ENCODE results near the gene WDR90. TPM values are rescaled to one million over a fixed set of nuclear protein-coding genes. Genes with fewer than 3 reads are reported as not detected.
"Not testable (repeated sequence)": the region's sequence is repeated elsewhere in the genome, so short reads cannot be mapped to it uniquely, and the experiment has no call there.

WDR90 gene
- total and polyA plus RNA-seq, 3 experiments from 2014 or later, result 1.4 to 78.4 (median 69.6) TPM

- Mint-ChIP-seq H3K4me1 (peaks cover 19 to 54% (median 23%) of the 10 kb centered on the region in 3 donors), H3K27ac (no peak overlapping the region), H3K4me3 (peak overlapping the region in 2 of 7 donors; percentile 32 to 42), H3K9me3 (no peaks in the 10 kb centered on the region), H3K27me3 (no peaks in the 10 kb centered on the region), H3K36me3 (peaks cover 0 to 23% (median 1%) of the 10 kb centered on the region in 3 donors)
- Histone ChIP-seq H3K9me3 (ENCODE audit: low read length) (no peaks in the 10 kb centered on the region), H3K36me3 (ENCODE audit: insufficient read depth, low read length) (no peaks in the 10 kb centered on the region), H3K27me3 (ENCODE audit: insufficient read depth, low read length, poor library complexity, severe bottlenecking) (no peaks in the 10 kb centered on the region), H3K4me3 (ENCODE audit: low read length) (no peak overlapping the region), H3K27ac (ENCODE audit: low read depth, low read length) (no peak overlapping the region), H3K4me1 (ENCODE audit: insufficient read depth, low read length) (peaks cover 33% of the 10 kb centered on the region)
- ChIA-PET CTCF (interaction anchor here (1.5 kb wide), 1 partner anchor 19 kb away, joined by 3 read pairs; the partner anchor contains the start of gene RHOT2), POLR2A (no interaction called here)
- no peak for DNase-seq
These were observed 38.3 kb downstream of the WDR90 start for GRCh38 chr16:687499-687898.

DNA sequence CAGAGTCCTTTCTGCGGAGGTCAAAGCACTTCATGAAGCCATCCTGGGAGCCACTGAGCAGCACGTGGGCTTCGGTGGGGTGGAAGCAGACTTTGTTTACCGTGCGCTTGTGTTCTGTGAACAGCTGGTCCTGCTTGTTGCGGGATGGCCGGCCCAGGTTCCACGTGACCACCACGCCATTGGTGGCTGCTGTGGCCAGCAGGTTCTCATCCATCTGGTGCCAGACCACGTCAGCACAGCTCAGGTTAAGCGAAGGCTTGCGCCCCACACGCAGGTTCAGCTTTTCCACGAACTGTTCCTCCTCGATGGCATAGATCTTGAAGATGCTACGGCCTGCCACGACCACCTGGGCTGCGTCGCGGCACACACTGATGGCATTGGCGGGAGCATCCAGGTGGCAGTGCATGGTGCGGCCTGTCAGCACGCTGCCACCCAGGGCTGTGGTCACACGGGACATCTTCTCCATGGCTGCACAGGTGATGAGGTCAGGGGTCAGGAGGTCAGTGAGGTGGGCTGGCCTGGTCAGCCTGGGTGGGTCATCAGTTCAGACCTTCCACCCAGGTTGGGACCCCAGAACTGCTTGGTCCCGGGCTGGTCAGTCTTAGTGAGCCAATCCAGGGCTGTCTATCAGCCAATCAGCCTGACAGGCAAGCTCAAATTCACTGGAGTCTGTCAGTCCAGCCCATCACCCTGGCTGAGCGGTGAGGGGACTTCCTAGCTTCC is 40.2 kb downstream of the WDR90 start:
- CTCF ChIA-PET, result interaction anchor here (1.6 kb wide), 2 partner anchors 9 to 23 kb away, joined by 3 to 7 read pairs; partner anchors contain the start of gene STUB1
- no peak for DNase-seq
- POLR2A ChIA-PET, result interaction anchor here (0.7 to 2.0 kb wide), 5 partner anchors 8 to 53 kb away, joined by 3 to 12 read pairs (median 4); partner anchors contain the start of genes ANTKMT, HAGHL and METTL26

GRCh38 chr16:691242-691641 is 42.1 kb downstream of the WDR90 start:
- Mint-ChIP-seq H3K36me3 (peaks cover 0 to 11% (median 0%) of the 10 kb centered on the region in 3 donors), H3K27ac (peak overlapping the region in 4 of 8 donors; percentile 79 to 95 (median 88)), H3K4me3 (peak overlapping the region in 6 of 7 donors; percentile 57 to 96 (median 88)), H3K4me1 (peaks cover 26 to 45% (median 28%) of the 10 kb centered on the region in 3 donors)
- CTCF ChIA-PET; H3K27me3 Mint-ChIP-seq; H3K27ac ChIP-seq (ENCODE audit: low read depth, low read length); H3K9me3 Mint-ChIP-seq; H3K9me3 ChIP-seq (ENCODE audit: low read length); H3K4me3 ChIP-seq (ENCODE audit: low read length); H3K27me3 ChIP-seq (ENCODE audit: insufficient read depth, low read length, poor library complexity, severe bottlenecking); DNase-seq; H3K36me3 ChIP-seq (ENCODE audit: insufficient read depth, low read length): not testable (repeated sequence)
- POLR2A ChIA-PET, result interaction anchor here (2.0 kb wide), 1 partner anchor 30 kb away, joined by 12 read pairs; the partner anchor contains the start of gene ANTKMT
- H3K4me1 ChIP-seq (ENCODE audit: insufficient read depth, low read length), result peaks cover 26% of the 10 kb centered on the region

More for the DNA sequence above, 40.2 kb downstream of the WDR90 start:
- Mint-ChIP-seq H3K9me3 (no peaks in the 10 kb centered on the region), H3K4me3 (peak overlapping the region; percentile 87 to 97 (median 90)), H3K27me3 (peaks cover 0 to 1% of the 10 kb centered on the region in 2 donors), H3K36me3 (peaks cover 0 to 11% (median 0%) of the 10 kb centered on the region in 3 donors), H3K4me1 (peaks cover 19 to 43% (median 23%) of the 10 kb centered on the region in 3 donors), H3K27ac (peak overlapping the region in 7 of 8 donors; percentile 79 to 96 (median 92))
- Histone ChIP-seq H3K27ac (ENCODE audit: low read depth, low read length) (peak overlapping the region; percentile 89), H3K4me1 (ENCODE audit: insufficient read depth, low read length) (peaks cover 25% of the 10 kb centered on the region), H3K9me3 (ENCODE audit: low read length) (no peaks in the 10 kb centered on the region), H3K27me3 (ENCODE audit: insufficient read depth, low read length, poor library complexity, severe bottlenecking) (no peaks in the 10 kb centered on the region), H3K4me3 (ENCODE audit: low read length) (peak overlapping the region; percentile 96), H3K36me3 (ENCODE audit: insufficient read depth, low read length) (no peaks in the 10 kb centered on the region)

GRCh38 chr16:692356-693108 is 43.4 kb downstream of the WDR90 start:
- Histone ChIP-seq H3K27ac (ENCODE audit: low read depth, low read length) (no peak overlapping the region), H3K9me3 (ENCODE audit: low read length) (no peaks in the 10 kb centered on the region), H3K36me3 (ENCODE audit: insufficient read depth, low read length) (no peaks in the 10 kb centered on the region), H3K27me3 (ENCODE audit: insufficient read depth, low read length, poor library complexity, severe bottlenecking) (no peaks in the 10 kb centered on the region), H3K4me1 (ENCODE audit: insufficient read depth, low read length) (peaks cover 28% of the 10 kb centered on the region), H3K4me3 (ENCODE audit: low read length) (no peak overlapping the region)
- ChIA-PET CTCF (interaction anchor here (1.2 kb wide), 1 partner anchor 11 kb away, joined by 4 read pairs; no protein-coding TSS in a partner anchor), POLR2A (interaction anchor here (0.6 kb wide), 1 partner anchor 8 kb away, joined by 4 read pairs; the partner anchor contains the start of gene JMJD8)
- Mint-ChIP-seq H3K27ac (peak overlapping the region in 5 of 8 donors; percentile 18 to 95 (median 42)), H3K27me3 (peaks cover 0 to 1% of the 10 kb centered on the region in 2 donors), H3K4me1 (peaks cover 26 to 54% (median 32%) of the 10 kb centered on the region in 3 donors), H3K9me3 (no peaks in the 10 kb centered on the region), H3K36me3 (peaks cover 0 to 8% (median 0%) of the 10 kb centered on the region in 3 donors), H3K4me3 (peak overlapping the region in 6 of 7 donors; percentile 1 to 96 (median 38))
- DNase-seq, result no peak

DNA sequence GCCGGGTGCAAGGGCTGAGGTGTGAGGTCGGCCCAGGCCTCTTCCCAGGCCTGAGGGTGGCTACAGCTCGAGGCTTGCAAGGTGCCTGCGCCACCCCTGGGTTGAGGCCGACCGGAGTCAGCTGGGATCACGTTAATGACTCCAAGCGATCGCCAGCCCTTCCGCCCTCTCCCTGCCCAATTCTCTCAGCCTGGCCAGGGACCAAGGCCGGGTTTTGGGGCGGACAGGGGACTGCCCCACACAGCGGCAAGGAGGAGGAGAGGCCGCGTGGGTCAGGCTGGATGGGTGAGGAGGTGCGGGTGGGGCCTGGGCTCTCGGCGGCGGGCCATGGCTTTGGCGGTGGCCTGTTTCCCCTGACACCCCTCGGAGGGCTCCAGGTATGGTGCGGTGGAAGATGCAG is 44.2 kb downstream of the WDR90 start:
- H3K27ac ChIP-seq (ENCODE audit: low read depth, low read length), result no peak overlapping the region
- DNase-seq, result no peak
- H3K4me3 ChIP-seq (ENCODE audit: low read length), result no peak overlapping the region
- CTCF ChIA-PET, result interaction anchor here (1.2 kb wide), 1 partner anchor 12 kb away, joined by 4 read pairs; no protein-coding TSS in a partner anchor
- Mint-ChIP-seq H3K27ac (peak overlapping the region in 2 of 8 donors; percentile 64 to 95), H3K4me1 (peaks cover 26 to 54% (median 32%) of the 10 kb centered on the region in 3 donors), H3K36me3 (peaks cover 0 to 6% (median 0%) of the 10 kb centered on the region in 3 donors), H3K4me3 (peak overlapping the region in 3 of 7 donors; percentile 24 to 84 (median 34)), H3K27me3 (peaks cover 0 to 1% of the 10 kb centered on the region in 2 donors), H3K9me3 (no peaks in the 10 kb centered on the region)
- H3K4me1 ChIP-seq (ENCODE audit: insufficient read depth, low read length), result peaks cover 26% of the 10 kb centered on the region
- POLR2A ChIA-PET, result interaction anchor here (0.6 kb wide), 1 partner anchor 9 kb away, joined by 4 read pairs; the partner anchor contains the start of gene JMJD8
- H3K36me3 ChIP-seq (ENCODE audit: insufficient read depth, low read length), result no peaks in the 10 kb centered on the region
- no peaks in the 10 kb centered on the region for H3K27me3 ChIP-seq (ENCODE audit: insufficient read depth, low read length, poor library complexity, severe bottlenecking)
- no peaks in the 10 kb centered on the region for H3K9me3 ChIP-seq (ENCODE audit: low read length)

DNA sequence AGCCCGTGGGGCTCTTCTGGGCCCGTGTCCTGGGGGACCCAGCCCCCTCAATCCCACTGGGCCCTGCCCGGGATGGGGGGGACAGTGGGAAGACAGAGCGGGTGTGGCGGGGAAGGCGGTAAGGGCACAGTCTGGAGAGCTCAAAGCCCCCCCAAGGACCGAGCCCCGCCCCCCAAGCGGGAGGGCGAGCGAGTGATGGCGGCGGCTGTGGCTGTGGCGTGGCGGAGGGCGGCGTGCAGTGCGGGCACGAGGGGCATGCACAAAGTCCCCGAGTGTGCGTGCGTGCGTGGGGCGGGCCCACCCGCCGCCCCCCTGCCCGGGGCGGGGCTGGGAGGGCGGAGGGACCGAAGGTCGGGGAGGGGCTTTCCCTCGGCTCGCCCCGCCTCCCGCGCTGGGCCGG is 44.6 kb downstream of the WDR90 start:
- ChIA-PET POLR2A (no interaction called here), CTCF (interaction anchor here (1.2 kb wide), 1 partner anchor 12 kb away, joined by 4 read pairs; no protein-coding TSS in a partner anchor)
- peaks cover 0 to 6% (median 0%) of the 10 kb centered on the region in 3 donors for H3K36me3 Mint-ChIP-seq
- H3K4me3 Mint-ChIP-seq, result peak overlapping the region in 3 of 7 donors; percentile 24 to 34 (median 29)
- Histone ChIP-seq H3K9me3 (ENCODE audit: low read length) (no peaks in the 10 kb centered on the region), H3K27me3 (ENCODE audit: insufficient read depth, low read length, poor library complexity, severe bottlenecking) (no peaks in the 10 kb centered on the region), H3K4me3 (ENCODE audit: low read length) (no peak overlapping the region), H3K36me3 (ENCODE audit: insufficient read depth, low read length) (no peaks in the 10 kb centered on the region), H3K27ac (ENCODE audit: low read depth, low read length) (no peak overlapping the region), H3K4me1 (ENCODE audit: insufficient read depth, low read length) (peaks cover 22% of the 10 kb centered on the region)
- peaks cover 0 to 1% of the 10 kb centered on the region in 2 donors for H3K27me3 Mint-ChIP-seq
- DNase-seq, result peak in 3 of 5 donors; percentile 33 to 53 (median 43)
- H3K27ac Mint-ChIP-seq, result peak overlapping the region in 1 of 8 donors; percentile 95
- H3K4me1 Mint-ChIP-seq, result peaks cover 26 to 53% (median 31%) of the 10 kb centered on the region in 3 donors
- no peaks in the 10 kb centered on the region for H3K9me3 Mint-ChIP-seq

GRCh38 chr16:694187-694862 is 45.2 kb downstream of the WDR90 start:
- Mint-ChIP-seq H3K4me3 (peak overlapping the region; percentile 74 to 90 (median 79)), H3K27me3 (peaks cover 0 to 1% of the 10 kb centered on the region in 2 donors), H3K36me3 (peaks cover 0 to 6% (median 0%) of the 10 kb centered on the region in 3 donors), H3K27ac (peak overlapping the region in 5 of 8 donors; percentile 43 to 60 (median 51)), H3K4me1 (peaks cover 32 to 53% (median 32%) of the 10 kb centered on the region in 3 donors), H3K9me3 (no peaks in the 10 kb centered on the region)
- no peaks in the 10 kb centered on the region for H3K27me3 ChIP-seq (ENCODE audit: insufficient read depth, low read length, poor library complexity, severe bottlenecking)
- peaks cover 22% of the 10 kb centered on the region for H3K4me1 ChIP-seq (ENCODE audit: insufficient read depth, low read length)
- H3K36me3 ChIP-seq (ENCODE audit: insufficient read depth, low read length), result no peaks in the 10 kb centered on the region
- DNase-seq, result no peak
- H3K27ac ChIP-seq (ENCODE audit: low read depth, low read length), result peak overlapping the region; percentile 31
- H3K9me3 ChIP-seq (ENCODE audit: low read length), result no peaks in the 10 kb centered on the region
- peak overlapping the region; percentile 51 for H3K4me3 ChIP-seq (ENCODE audit: low read length)
- POLR2A ChIA-PET, result interaction anchor here (0.7 to 2.1 kb wide), 5 partner anchors 10 to 58 kb away, joined by 4 to 15 read pairs (median 8); partner anchors contain the start of genes JMJD8, METTL26 and STUB1
- CTCF ChIA-PET, result interaction anchor here (1.1 to 1.8 kb wide), 3 partner anchors 12 to 47 kb away, joined by 5 to 7 read pairs (median 7); partner anchors contain the start of genes CIAO3 and RHOT2
